Measurements from ENCODE around the gene TPBGL.

DNA sequence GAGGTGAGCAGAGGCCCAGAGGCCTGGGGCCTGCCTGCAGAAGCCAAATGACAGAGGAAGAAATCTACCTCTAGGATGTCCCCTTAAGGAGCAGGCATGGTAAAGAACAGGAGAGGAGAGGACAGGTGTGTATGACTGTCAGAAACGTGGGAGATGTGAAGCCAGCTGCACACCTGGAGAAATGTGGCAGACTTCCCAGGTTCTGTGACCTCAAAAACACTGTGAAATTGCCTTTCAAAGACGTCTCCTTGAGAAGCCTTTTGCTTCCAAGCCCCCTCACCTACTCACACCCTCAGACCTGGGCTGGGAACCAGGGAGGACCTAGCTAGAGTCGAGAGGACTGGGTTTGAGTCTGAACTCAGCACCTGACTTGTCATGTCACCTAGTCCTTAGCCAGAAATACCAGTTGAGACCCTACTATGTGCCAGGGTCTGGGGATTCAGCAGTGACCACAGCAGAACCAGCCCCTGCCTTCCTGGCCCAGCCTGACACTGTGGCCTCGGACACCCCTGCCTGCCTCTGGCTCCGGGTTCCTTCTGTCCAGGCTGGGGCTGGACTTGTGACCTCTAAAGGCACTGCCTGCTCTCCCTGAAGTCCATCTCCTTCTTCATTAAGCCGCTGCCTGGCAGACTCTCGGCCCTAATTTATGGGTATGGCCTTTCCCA lies 5.6 kb downstream of the TPBGL start:
- TF ChIP-seq FOXM1 (IDR thresholded peaks at IDR 0.05; ENCODE audit: borderline replicate concordance) = no peak
- no peak for TF ChIP-seq ELF4 (IDR thresholded peaks at IDR 0.05)
- no peak for TF ChIP-seq LEF1 (IDR thresholded peaks at IDR 0.05; ENCODE audit: borderline replicate concordance)
- no peak for TF ChIP-seq SP1 (IDR thresholded peaks at IDR 0.05)
- no peak for TF ChIP-seq FOXA1 (IDR thresholded peaks at IDR 0.05)
- TF ChIP-seq TARDBP (IDR thresholded peaks at IDR 0.05) = no peak
- no peak for TF ChIP-seq FOXK2 (IDR thresholded peaks at IDR 0.05)
- no peak for TF ChIP-seq CTBP1 (IDR thresholded peaks at IDR 0.05; ENCODE audit: borderline replicate concordance)
- no peak for TF ChIP-seq BHLHE40 (IDR thresholded peaks at IDR 0.05; ENCODE audit: borderline replicate concordance)
- TF ChIP-seq, protein P1, sequence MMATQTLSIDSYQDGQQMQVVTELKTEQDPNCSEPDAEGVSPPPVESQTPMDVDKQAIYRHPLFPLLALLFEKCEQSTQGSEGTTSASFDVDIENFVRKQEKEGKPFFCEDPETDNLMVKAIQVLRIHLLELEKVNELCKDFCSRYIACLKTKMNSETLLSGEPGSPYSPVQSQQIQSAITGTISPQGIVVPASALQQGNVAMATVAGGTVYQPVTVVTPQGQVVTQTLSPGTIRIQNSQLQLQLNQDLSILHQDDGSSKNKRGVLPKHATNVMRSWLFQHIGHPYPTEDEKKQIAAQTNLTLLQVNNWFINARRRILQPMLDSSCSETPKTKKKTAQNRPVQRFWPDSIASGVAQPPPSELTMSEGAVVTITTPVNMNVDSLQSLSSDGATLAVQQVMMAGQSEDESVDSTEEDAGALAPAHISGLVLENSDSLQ (IDR thresholded peaks at IDR 0.05) = no peak
- no peak for TF ChIP-seq SUZ12 (IDR thresholded peaks at IDR 0.05)

Data from HEK293T (cell line).